BJ (cell line): Measurements from ENCODE around the gene PSMG2. TPM values are rescaled to one million over a fixed set of nuclear protein-coding genes. Genes with fewer than 3 reads are reported as not detected.

Experiments
- CTCF ChIA-PET: fragments of 350-600 bp; formaldehyde crosslinking; extraction: SDS; loops from one replicate; lab custom pipeline; 2021; ENCODE audit warnings: antibody characterized with exemption, inconsistent platforms; lab: Yijun Ruan, JAX
- POLR2A ChIA-PET: fragments of 300-600 bp; sonication (Branson Sonifier 250); formaldehyde crosslinking; extraction: SDS; loops from one replicate; lab custom pipeline; 2021; ENCODE audit warnings: antibody characterized with exemption; lab: Charles Lee
- DNase-seq: peaks from one replicate; pipeline ENCODE4 v3.0.0-alpha.2; 2011; ENCODE audit warnings: low read depth
- H3K27me3 ChIP-seq: 2 replicates; pipeline ENCODE4 v1.6.0; 2011; ENCODE audit warnings: low read length; ENCODE audit not compliant: control insufficient read depth, insufficient read depth
- H3K36me3 ChIP-seq: 2 replicates; pipeline ENCODE4 v1.5.1; 2011; ENCODE audit warnings: low read length; ENCODE audit not compliant: control insufficient read depth, insufficient read depth
- H3K4me3 ChIP-seq: 2 replicates; pipeline ENCODE4 v1.5.1; 2011; ENCODE audit warnings: low read depth, mild to moderate bottlenecking, control low read depth, low read length
- polyA plus RNA-seq: library from polyadenylated mRNA; depleted of rRNA; stranded (reverse); fragments of >200 nt; gene quantifications from 2 replicates; pipeline ENCODE4 v1.2.3, GENCODE V29; 2011
- TF ChIP-seq, protein P1 (sequence below): IDR thresholded peaks from 2 replicates; pipeline ENCODE4 v1.5.1; 2011; ENCODE audit warnings: low read depth, mild to moderate bottlenecking, control low read depth, inconsistent platforms, low read length, moderate library complexity; ENCODE audit not compliant: insufficient read depth

PSMG2 gene
- polyA plus RNA-seq, 1 experiment, result 60.8 TPM

DNA sequence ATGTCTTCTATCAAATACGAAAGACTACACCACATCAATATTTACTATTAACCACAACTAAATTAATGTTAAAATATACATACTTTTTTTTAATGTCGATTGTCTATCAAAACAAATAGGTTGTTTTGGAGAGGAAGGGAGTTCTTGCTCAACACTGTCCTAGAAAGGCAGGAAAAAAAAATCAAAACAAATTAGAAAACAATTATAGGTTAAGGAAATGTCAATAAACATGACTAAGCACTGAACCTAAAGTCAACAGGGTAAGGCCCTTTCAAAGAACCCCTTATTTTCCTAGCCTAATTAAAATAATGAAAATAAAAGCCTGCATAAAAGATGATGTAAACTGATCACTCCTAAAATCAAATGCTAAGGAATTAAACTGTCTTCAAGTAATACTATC is 3.1 kb upstream of the PSMG2 start:
- H3K36me3 ChIP-seq, result no peaks in the 10 kb centered on the region
- ChIA-PET CTCF (interaction anchor here (1.2 to 1.5 kb wide), 2 partner anchors 17 to 18 kb away, joined by 3 read pairs; no protein-coding TSS in a partner anchor), POLR2A (no interaction called here)
- no peak for DNase-seq
- no peaks in the 10 kb centered on the region for H3K27me3 ChIP-seq
- TF ChIP-seq, protein P1, sequence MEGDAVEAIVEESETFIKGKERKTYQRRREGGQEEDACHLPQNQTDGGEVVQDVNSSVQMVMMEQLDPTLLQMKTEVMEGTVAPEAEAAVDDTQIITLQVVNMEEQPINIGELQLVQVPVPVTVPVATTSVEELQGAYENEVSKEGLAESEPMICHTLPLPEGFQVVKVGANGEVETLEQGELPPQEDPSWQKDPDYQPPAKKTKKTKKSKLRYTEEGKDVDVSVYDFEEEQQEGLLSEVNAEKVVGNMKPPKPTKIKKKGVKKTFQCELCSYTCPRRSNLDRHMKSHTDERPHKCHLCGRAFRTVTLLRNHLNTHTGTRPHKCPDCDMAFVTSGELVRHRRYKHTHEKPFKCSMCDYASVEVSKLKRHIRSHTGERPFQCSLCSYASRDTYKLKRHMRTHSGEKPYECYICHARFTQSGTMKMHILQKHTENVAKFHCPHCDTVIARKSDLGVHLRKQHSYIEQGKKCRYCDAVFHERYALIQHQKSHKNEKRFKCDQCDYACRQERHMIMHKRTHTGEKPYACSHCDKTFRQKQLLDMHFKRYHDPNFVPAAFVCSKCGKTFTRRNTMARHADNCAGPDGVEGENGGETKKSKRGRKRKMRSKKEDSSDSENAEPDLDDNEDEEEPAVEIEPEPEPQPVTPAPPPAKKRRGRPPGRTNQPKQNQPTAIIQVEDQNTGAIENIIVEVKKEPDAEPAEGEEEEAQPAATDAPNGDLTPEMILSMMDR, result no peak
- no peak overlapping the region for H3K4me3 ChIP-seq

DNA sequence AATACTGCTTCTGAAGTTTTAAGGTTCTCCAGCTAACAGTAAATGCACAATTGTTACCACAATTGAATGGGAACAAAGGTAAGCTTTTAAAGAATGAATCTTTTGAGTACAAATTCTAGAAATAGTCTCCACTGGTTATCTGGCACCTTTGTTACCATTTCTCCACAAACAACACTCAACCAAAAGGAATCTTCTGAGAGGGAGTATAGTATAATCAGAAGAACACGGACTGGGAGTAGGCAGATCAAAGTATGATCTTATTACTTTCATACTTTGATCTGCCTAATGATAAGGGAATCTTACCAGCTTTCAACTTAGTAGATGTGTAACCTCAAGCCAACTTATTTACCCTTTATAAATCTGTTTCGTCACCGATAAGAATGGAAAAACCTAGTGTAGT is 1.7 kb upstream of the PSMG2 start:
- no peaks in the 10 kb centered on the region for H3K36me3 ChIP-seq
- H3K27me3 ChIP-seq, result no peaks in the 10 kb centered on the region
- ChIA-PET POLR2A (no interaction called here), CTCF (interaction anchor here (1.5 kb wide), 1 partner anchor 11 kb away, joined by 4 read pairs; no protein-coding TSS in a partner anchor)
- DNase-seq, result no peak
- H3K4me3 ChIP-seq, result peak overlapping the region; percentile 98; the same call in 1 of the 2 replicates
- TF ChIP-seq, protein P1, result no peak

DNA sequence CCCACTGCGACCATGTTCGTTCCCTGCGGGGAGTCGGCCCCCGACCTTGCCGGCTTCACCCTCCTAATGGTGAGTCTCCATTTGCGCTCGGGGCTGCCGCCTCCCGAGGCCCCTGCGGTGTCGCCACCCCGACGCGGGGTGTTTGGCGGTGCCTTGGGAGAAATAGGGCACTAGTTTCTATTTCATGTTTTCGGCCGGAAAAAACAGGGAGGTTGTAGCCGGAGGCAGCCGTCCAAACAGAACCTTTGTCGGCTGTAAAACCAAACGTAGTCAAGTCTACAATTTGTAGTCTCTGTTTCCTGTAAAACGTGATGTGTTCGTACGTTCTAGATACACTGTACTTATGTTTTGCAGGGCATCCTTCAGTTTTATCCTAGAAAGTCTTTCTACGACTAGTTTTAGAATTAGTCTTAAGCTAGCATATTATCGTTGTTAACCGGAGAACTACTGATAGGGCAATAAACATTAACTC is 290 bp downstream of the PSMG2 start:
- no peak for DNase-seq
- CTCF ChIA-PET, result interaction anchor here (0.6 to 1.7 kb wide), 3 partner anchors 23 to 42 kb away, joined by 3 to 4 read pairs (median 4); no protein-coding TSS in a partner anchor
- POLR2A ChIA-PET, result no interaction called here

DNA sequence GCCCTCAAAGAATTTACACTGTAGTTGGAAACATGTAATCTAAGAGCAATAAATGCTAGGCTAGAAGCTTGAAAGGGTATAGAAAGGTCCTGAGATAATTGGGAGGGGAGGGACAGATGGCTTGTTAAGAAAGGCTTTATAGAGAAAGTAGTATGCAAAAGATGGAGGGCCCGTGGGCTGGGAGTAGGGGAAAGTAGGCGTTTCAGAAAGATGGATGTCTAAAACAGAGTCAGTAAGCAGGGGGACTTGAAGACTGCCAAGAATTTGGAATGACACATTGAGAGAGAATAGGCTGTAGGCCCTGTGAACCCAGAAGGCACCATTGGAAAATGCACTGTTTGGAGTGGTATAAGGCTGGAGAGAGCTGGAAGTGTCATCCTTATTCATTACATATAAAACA is 822 bp downstream of the PSMG2 start:
- ChIA-PET CTCF (interaction anchor here (0.6 to 1.7 kb wide), 2 partner anchors 23 kb away, joined by 3 to 4 read pairs; no protein-coding TSS in a partner anchor), POLR2A (no interaction called here)
- TF ChIP-seq, protein P1, result no peak
- Histone ChIP-seq H3K4me3 (peak overlapping the region; percentile 98), H3K36me3 (peaks cover 2% of the 10 kb centered on the region), H3K27me3 (no peaks in the 10 kb centered on the region)
- DNase-seq, result peak; percentile 0

More for the DNA sequence above, 290 bp downstream of the PSMG2 start:
- peaks cover 2% of the 10 kb centered on the region for H3K36me3 ChIP-seq
- H3K27me3 ChIP-seq, result no peaks in the 10 kb centered on the region
- peak overlapping the region; percentile 98 for H3K4me3 ChIP-seq
- TF ChIP-seq, protein P1, result no peak

DNA sequence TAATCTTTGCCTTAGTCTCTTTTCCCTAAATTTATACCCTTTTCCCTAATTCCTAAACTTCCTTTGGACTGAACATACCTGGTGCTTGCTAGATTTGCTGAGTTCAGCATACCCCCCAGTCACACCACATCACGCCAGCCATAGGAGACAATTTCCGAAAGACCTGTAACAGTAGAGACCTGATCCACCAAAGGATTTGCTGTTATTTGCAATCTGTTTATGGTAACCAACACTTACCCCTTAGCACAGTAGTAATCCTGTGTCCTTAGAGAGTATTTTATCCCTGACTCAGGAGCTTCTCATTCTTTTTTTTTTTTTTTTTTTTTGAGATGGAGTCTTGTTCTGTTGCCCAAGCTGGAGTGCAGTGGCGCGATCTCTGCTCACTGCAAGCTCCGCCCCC is 8.6 kb downstream of the PSMG2 start:
- CTCF ChIA-PET, result interaction anchor here (1.0 to 1.8 kb wide), 3 partner anchors 10 to 320 kb away, joined by 3 to 5 read pairs (median 3); no protein-coding TSS in a partner anchor
- Histone ChIP-seq H3K4me3 (no peak overlapping the region), H3K36me3 (peaks cover 12% of the 10 kb centered on the region), H3K27me3 (no peaks in the 10 kb centered on the region)
- DNase-seq, result no peak
- POLR2A ChIA-PET, result no interaction called here
- TF ChIP-seq, protein P1, result no peak
